T-helper 17 cell (primary cell): ENCODE data around the gene KLHDC8A. TPM values are rescaled to one million over a fixed set of nuclear protein-coding genes. Genes with fewer than 3 reads are reported as not detected.
A peak's percentile ranks its signal among the peaks of the same experiment; 100 is the strongest.

Experiments
- ATAC-seq: fragments of 150-1000 bp; cut with Tn5 transposase; 2 replicates; pipeline ENCODE4 v1.10.0; 2021; ENCODE audit warnings: mild to moderate bottlenecking, moderate library complexity
- DNase-seq, 3 donors: peaks; one replicate each; pipeline versions ENCODE4 v3.0.0 to v3.0.0-alpha.2; 2020 to 2021
- H3K9me3 ChIP-seq: one replicate; pipeline ENCODE4 v1.7.0; 2013; ENCODE audit warnings: low read length, mild to moderate bottlenecking; ENCODE audit not compliant: control insufficient read depth, poor library complexity, severe bottlenecking
- H3K27ac Mint-ChIP-seq: one replicate; pipeline ENCODE4 v1.8.0; 2022; ENCODE audit warnings: mild to moderate bottlenecking, moderate library complexity, mixed read lengths
- H3K27me3 Mint-ChIP-seq: one replicate; pipeline ENCODE4 v1.8.0; 2022; ENCODE audit warnings: mixed read lengths
- H3K36me3 Mint-ChIP-seq: one replicate; pipeline ENCODE4 v1.8.0; 2022; ENCODE audit warnings: low read depth, mixed read lengths
- H3K4me1 Mint-ChIP-seq: one replicate; pipeline ENCODE4 v1.8.0; 2022; ENCODE audit warnings: mild to moderate bottlenecking, mixed read lengths
- H3K4me3 Mint-ChIP-seq: one replicate; pipeline ENCODE4 v1.8.0; 2022; ENCODE audit warnings: mild to moderate bottlenecking, moderate library complexity, mixed read lengths
- total RNA-seq, 4 donors: library from RNA in 2 of 4; stranded (reverse) in 2 of 4; gene quantifications; one replicate each; pipeline ENCODE4 v1.2.3 and lab custom pipeline; 2022 to 2026

KLHDC8A gene
- total RNA-seq, 2 donors from 2014 or later: not detected

GRCh38 chr1:205348554-205349487 is 7.9 kb downstream of the KLHDC8A start:
- DNase-seq (no peak), ATAC-seq (no peak)
- no peak overlapping the region for H3K27ac Mint-ChIP-seq
- H3K4me3 Mint-ChIP-seq: no peak overlapping the region
- H3K36me3 Mint-ChIP-seq: no peaks in the 10 kb centered on the region
- H3K4me1 Mint-ChIP-seq: peaks cover 10% of the 10 kb centered on the region
- no peaks in the 10 kb centered on the region for H3K9me3 ChIP-seq
- H3K27me3 Mint-ChIP-seq: peaks cover 58% of the 10 kb centered on the region

GRCh38 chr1:205346956-205347574 is 9.7 kb downstream of the KLHDC8A start:
- Mint-ChIP-seq H3K27ac (no peak overlapping the region), H3K27me3 (peaks cover 62% of the 10 kb centered on the region), H3K4me3 (no peak overlapping the region), H3K36me3 (peaks cover 4% of the 10 kb centered on the region), H3K4me1 (peaks cover 16% of the 10 kb centered on the region)
- DNase-seq: no peak
- no peaks in the 10 kb centered on the region for H3K9me3 ChIP-seq
- no peak for ATAC-seq

- ATAC-seq (no peak), DNase-seq (no peak)
- Mint-ChIP-seq H3K4me3 (no peak overlapping the region), H3K27me3 (peaks cover 69% of the 10 kb centered on the region), H3K27ac (no peak overlapping the region), H3K4me1 (peaks cover 16% of the 10 kb centered on the region), H3K36me3 (peaks cover 4% of the 10 kb centered on the region)
- H3K9me3 ChIP-seq: no peaks in the 10 kb centered on the region
Observed at GRCh38 chr1:205345761-205346160, 11.0 kb downstream of the KLHDC8A start.

GRCh38 chr1:205344066-205344928 is 12.4 kb downstream of the KLHDC8A start:
- DNase-seq (peak in 2 of 3 donors; percentile 20), ATAC-seq (peak; percentile 82)
- H3K9me3 ChIP-seq: no peaks in the 10 kb centered on the region
- Mint-ChIP-seq H3K4me1 (peaks cover 14% of the 10 kb centered on the region), H3K27me3 (peaks cover 64% of the 10 kb centered on the region), H3K36me3 (peaks cover 4% of the 10 kb centered on the region), H3K27ac (no peak overlapping the region), H3K4me3 (peak overlapping the region; percentile 85)

GRCh38 chr1:205343431-205344065 is 13.2 kb downstream of the KLHDC8A start:
- peak overlapping the region; percentile 85 for H3K4me3 Mint-ChIP-seq
- peaks cover 4% of the 10 kb centered on the region for H3K36me3 Mint-ChIP-seq
- ATAC-seq (peak; percentile 33), DNase-seq (no peak)
- peaks cover 56% of the 10 kb centered on the region for H3K27me3 Mint-ChIP-seq
- no peak overlapping the region for H3K27ac Mint-ChIP-seq
- H3K9me3 ChIP-seq: no peaks in the 10 kb centered on the region
- peaks cover 14% of the 10 kb centered on the region for H3K4me1 Mint-ChIP-seq

- Mint-ChIP-seq H3K27ac (no peak overlapping the region), H3K36me3 (peaks cover 4% of the 10 kb centered on the region), H3K4me3 (peak overlapping the region; percentile 81), H3K4me1 (peaks cover 14% of the 10 kb centered on the region), H3K27me3 (peaks cover 53% of the 10 kb centered on the region)
- H3K9me3 ChIP-seq: no peaks in the 10 kb centered on the region
- ATAC-seq (no peak), DNase-seq (no peak)
Observed at GRCh38 chr1:205342986-205343385, 13.7 kb downstream of the KLHDC8A start.

- Mint-ChIP-seq H3K36me3 (peaks cover 4% of the 10 kb centered on the region), H3K4me1 (peaks cover 14% of the 10 kb centered on the region), H3K4me3 (no peak overlapping the region), H3K27me3 (peaks cover 33% of the 10 kb centered on the region), H3K27ac (no peak overlapping the region)
- ATAC-seq: no peak
- no peak for DNase-seq
- no peaks in the 10 kb centered on the region for H3K9me3 ChIP-seq
Observed at GRCh38 chr1:205340676-205341075, 16.0 kb downstream of the KLHDC8A start.

- Mint-ChIP-seq H3K4me3 (no peak overlapping the region), H3K27me3 (peaks cover 24% of the 10 kb centered on the region), H3K27ac (no peak overlapping the region), H3K4me1 (peaks cover 12% of the 10 kb centered on the region), H3K36me3 (peaks cover 4% of the 10 kb centered on the region)
- no peaks in the 10 kb centered on the region for H3K9me3 ChIP-seq
- ATAC-seq (no peak), DNase-seq (no peak)
Observed at GRCh38 chr1:205339717-205340116, 17.0 kb downstream of the KLHDC8A start.

GRCh38 chr1:205339197-205339702 is 17.5 kb downstream of the KLHDC8A start:
- Mint-ChIP-seq H3K36me3 (peaks cover 4% of the 10 kb centered on the region), H3K4me3 (no peak overlapping the region), H3K27ac (no peak overlapping the region), H3K27me3 (peaks cover 20% of the 10 kb centered on the region), H3K4me1 (peaks cover 8% of the 10 kb centered on the region)
- ATAC-seq (no peak), DNase-seq (no peak)
- no peaks in the 10 kb centered on the region for H3K9me3 ChIP-seq

GRCh38 chr1:205338011-205338410 is 18.7 kb downstream of the KLHDC8A start:
- Mint-ChIP-seq H3K27me3 (peaks cover 17% of the 10 kb centered on the region), H3K4me1 (peaks cover 10% of the 10 kb centered on the region), H3K36me3 (peaks cover 8% of the 10 kb centered on the region), H3K4me3 (no peak overlapping the region), H3K27ac (no peak overlapping the region)
- no peak for DNase-seq
- no peak for ATAC-seq
- H3K9me3 ChIP-seq: no peaks in the 10 kb centered on the region

GRCh38 chr1:205337481-205337880 is 19.2 kb downstream of the KLHDC8A start:
- Mint-ChIP-seq H3K4me3 (no peak overlapping the region), H3K27me3 (peaks cover 12% of the 10 kb centered on the region), H3K27ac (no peak overlapping the region), H3K4me1 (peaks cover 7% of the 10 kb centered on the region), H3K36me3 (peaks cover 5% of the 10 kb centered on the region)
- H3K9me3 ChIP-seq: no peaks in the 10 kb centered on the region
- ATAC-seq (no peak), DNase-seq (no peak)

GRCh38 chr1:205335692-205336091 is 21.0 kb downstream of the KLHDC8A start:
- peak; percentile 97 for ATAC-seq
- no peak overlapping the region for H3K27ac Mint-ChIP-seq

More at GRCh38 chr1:205335692-205336091, 21.0 kb downstream of the KLHDC8A start:
- H3K9me3 ChIP-seq: no peaks in the 10 kb centered on the region
- Mint-ChIP-seq H3K36me3 (peaks cover 5% of the 10 kb centered on the region), H3K4me3 (no peak overlapping the region), H3K27me3 (peaks cover 5% of the 10 kb centered on the region), H3K4me1 (peaks cover 7% of the 10 kb centered on the region)
- peak; percentile 55 to 75 (median 58) for DNase-seq
